ENCODE measurements around the gene PGAP3. TPM values are rescaled to one million over a fixed set of nuclear protein-coding genes. Genes with fewer than 3 reads are reported as not detected.

Gene PGAP3
- polyA plus RNA-seq, 1 experiment, result 9.6 TPM

GRCh38 chr17:39636927-39637736, 50.7 kb downstream of the PGAP3 start, which contains the start of gene STARD3:
Gene STARD3 (plus strand): TSS chr17:39637144. CDS start chr17:39653532, 16,388 bp downstream.
- peak within 1 kb of the TSS; percentile 61 for H3K27ac ChIP-seq (ENCODE audit: low read depth, low read length)
- peak within 1 kb of the TSS; percentile 92 for H3K4me3 ChIP-seq (ENCODE audit: low read depth, low read length)
- TF ChIP-seq CTCF (IDR thresholded peaks at IDR 0.05; ENCODE audit: low read depth, low read length), result peak; percentile 17
- peak; percentile 44 for DNase-seq (ENCODE audit: low read depth, low spot score)
- peaks cover 7% of the 10 kb centered on the region for H3K27me3 ChIP-seq (ENCODE audit: control insufficient read depth, insufficient read depth, low read length)
- POLR2A ChIA-PET, result interaction anchor here (0.7 to 1.0 kb wide), 2 partner anchors 8 to 15 kb away, joined by 3 read pairs; no protein-coding TSS in a partner anchor
- H3K9me3 ChIP-seq (ENCODE audit: control insufficient read depth, insufficient read depth, low read length), result no peaks in the 10 kb centered on the region
- CTCF ChIA-PET, result interaction anchor here (0.8 to 5.8 kb wide), 3 partner anchors 13 to 16 kb away, joined by 3 to 28 read pairs (median 3); no protein-coding TSS in a partner anchor

- peaks cover 11% of the 10 kb centered on the region for H3K27me3 ChIP-seq (ENCODE audit: control insufficient read depth, insufficient read depth, low read length)
- POLR2A ChIA-PET, result interaction anchor here (1.0 kb wide), 1 partner anchor 8 kb away, joined by 3 read pairs; no protein-coding TSS in a partner anchor
- no peak for DNase-seq (ENCODE audit: low read depth, low spot score)
- CTCF ChIA-PET, result interaction anchor here (1.3 to 5.8 kb wide), 2 partner anchors 13 to 16 kb away, joined by 3 to 28 read pairs; no protein-coding TSS in a partner anchor
- H3K27ac ChIP-seq (ENCODE audit: low read depth, low read length), result no peak overlapping the region
- peak overlapping the region; percentile 92 for H3K4me3 ChIP-seq (ENCODE audit: low read depth, low read length)
- no peak for TF ChIP-seq CTCF (IDR thresholded peaks at IDR 0.05; ENCODE audit: low read depth, low read length)
- H3K9me3 ChIP-seq (ENCODE audit: control insufficient read depth, insufficient read depth, low read length), result no peaks in the 10 kb centered on the region
Observed at GRCh38 chr17:39636587-39636926, 51.3 kb downstream of the PGAP3 start.

- CTCF ChIA-PET, result interaction anchor here (1.3 to 5.8 kb wide), 8 partner anchors 12 to 44 kb away, joined by 3 to 114 read pairs (median 6); no protein-coding TSS in a partner anchor
- no peak overlapping the region for H3K4me3 ChIP-seq (ENCODE audit: low read depth, low read length)
- no peak overlapping the region for H3K27ac ChIP-seq (ENCODE audit: low read depth, low read length)
- no peaks in the 10 kb centered on the region for H3K9me3 ChIP-seq (ENCODE audit: control insufficient read depth, insufficient read depth, low read length)
- H3K27me3 ChIP-seq (ENCODE audit: control insufficient read depth, insufficient read depth, low read length), result peaks cover 18% of the 10 kb centered on the region
- DNase-seq (ENCODE audit: low read depth, low spot score), result no peak
- POLR2A ChIA-PET, result interaction anchor here (1.3 kb wide), 1 partner anchor 95 kb away, joined by 6 read pairs; the partner anchor contains the start of gene MIEN1
- no peak for TF ChIP-seq CTCF (IDR thresholded peaks at IDR 0.05; ENCODE audit: low read depth, low read length)
Observed at GRCh38 chr17:39635614-39636176, 52.2 kb downstream of the PGAP3 start.

- Histone ChIP-seq H3K4me3 (ENCODE audit: low read depth, low read length) (no peak overlapping the region), H3K9me3 (ENCODE audit: control insufficient read depth, insufficient read depth, low read length) (no peaks in the 10 kb centered on the region), H3K27ac (ENCODE audit: low read depth, low read length) (no peak overlapping the region), H3K27me3 (ENCODE audit: control insufficient read depth, insufficient read depth, low read length) (peaks cover 28% of the 10 kb centered on the region)
- DNase-seq (ENCODE audit: low read depth, low spot score), result no peak
- ChIA-PET CTCF (interaction anchor here (0.6 to 5.4 kb wide), 20 partner anchors 12 to 131 kb away, joined by 3 to 114 read pairs (median 4); partner anchors contain the start of gene TCAP), POLR2A (interaction anchor here (1.3 kb wide), 1 partner anchor 96 kb away, joined by 6 read pairs; the partner anchor contains the start of gene MIEN1)
- TF ChIP-seq CTCF (IDR thresholded peaks at IDR 0.05; ENCODE audit: low read depth, low read length), result peak; percentile 77
Observed at GRCh38 chr17:39634384-39634871, 53.4 kb downstream of the PGAP3 start.
